ENCODE measurements around the gene KLHL8.

DNA sequence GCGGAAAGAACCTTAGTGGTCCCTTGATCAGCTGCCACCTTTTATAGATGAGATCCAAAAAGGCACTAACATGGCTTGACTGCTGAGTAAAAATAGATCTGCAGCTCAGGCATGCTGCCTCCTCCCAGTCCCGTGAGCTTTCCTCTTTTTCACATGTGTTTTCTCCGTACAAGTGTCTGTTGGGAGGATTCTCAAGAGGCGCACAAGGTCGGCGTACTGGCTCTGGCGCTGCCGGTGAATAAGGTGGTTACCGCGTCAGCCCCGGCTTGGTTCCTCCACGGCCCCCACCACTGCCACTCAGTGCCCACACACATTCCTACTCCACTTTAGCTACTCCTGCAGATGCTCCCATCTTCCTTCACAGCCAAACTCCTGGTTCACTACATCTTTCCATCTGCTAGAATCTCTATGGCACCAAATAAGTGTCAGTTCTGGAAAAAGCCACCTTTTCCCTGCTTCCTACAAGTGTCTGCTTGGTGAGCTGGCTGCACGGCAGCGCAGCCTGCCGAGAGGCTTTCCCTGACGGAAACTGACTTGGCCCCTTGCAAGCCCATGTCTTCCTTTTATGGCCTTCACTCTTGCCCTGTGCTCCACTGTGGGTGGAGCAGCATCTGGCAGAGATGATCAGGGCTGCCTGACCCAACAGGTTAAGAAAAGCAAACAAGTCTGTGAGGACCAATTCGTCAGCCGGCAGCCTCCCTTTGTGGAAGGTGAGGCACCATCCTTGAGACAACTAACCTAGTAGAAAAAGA lies 99.8 kb downstream of the KLHL8 start:
- TF ChIP-seq, protein P1, sequence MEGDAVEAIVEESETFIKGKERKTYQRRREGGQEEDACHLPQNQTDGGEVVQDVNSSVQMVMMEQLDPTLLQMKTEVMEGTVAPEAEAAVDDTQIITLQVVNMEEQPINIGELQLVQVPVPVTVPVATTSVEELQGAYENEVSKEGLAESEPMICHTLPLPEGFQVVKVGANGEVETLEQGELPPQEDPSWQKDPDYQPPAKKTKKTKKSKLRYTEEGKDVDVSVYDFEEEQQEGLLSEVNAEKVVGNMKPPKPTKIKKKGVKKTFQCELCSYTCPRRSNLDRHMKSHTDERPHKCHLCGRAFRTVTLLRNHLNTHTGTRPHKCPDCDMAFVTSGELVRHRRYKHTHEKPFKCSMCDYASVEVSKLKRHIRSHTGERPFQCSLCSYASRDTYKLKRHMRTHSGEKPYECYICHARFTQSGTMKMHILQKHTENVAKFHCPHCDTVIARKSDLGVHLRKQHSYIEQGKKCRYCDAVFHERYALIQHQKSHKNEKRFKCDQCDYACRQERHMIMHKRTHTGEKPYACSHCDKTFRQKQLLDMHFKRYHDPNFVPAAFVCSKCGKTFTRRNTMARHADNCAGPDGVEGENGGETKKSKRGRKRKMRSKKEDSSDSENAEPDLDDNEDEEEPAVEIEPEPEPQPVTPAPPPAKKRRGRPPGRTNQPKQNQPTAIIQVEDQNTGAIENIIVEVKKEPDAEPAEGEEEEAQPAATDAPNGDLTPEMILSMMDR (IDR thresholded peaks at IDR 0.05), result no peak
- TF ChIP-seq POLR2A (IDR thresholded peaks at IDR 0.05), result no peak

All from transverse colon (tissue), 3 donors.